ENCODE measurements around the gene AKT1S1.

Gene AKT1S1

DNA sequence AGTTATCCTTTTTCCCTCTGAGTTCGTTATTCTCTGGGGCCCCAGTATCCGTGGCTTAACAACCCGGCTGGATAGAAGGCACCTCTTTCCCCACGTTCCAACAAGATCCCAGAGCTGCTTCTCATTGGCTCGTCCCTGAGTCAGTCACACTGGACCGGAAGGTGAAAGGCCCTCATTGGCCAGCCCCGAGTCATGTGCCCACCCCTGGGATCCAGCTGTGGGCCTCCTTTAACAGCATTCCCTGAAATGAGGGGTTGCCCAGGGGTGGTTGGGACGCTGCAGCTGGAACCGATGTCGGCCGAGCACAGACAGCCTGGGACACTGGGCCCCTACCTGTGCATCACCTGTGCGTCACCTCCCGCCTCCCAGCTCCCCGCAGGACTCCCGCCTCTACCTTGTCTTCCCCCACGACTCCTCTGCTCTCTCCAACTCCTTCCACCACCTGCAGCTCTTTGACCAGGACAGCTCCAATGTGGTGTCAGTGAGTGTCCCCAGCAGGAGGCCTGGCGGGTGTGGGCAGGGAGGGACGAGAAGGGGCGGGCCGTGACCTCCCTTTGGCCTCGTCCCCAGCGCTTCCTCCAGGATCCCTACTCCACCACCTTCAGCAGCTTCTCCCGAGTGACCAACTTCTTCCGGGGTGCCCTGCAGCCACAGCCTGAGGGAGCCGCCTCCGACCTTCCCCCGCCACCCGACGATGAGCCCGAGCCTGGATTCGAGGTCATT is 4.7 kb upstream of the AKT1S1 start:
- no peak for DNase-seq

DNA sequence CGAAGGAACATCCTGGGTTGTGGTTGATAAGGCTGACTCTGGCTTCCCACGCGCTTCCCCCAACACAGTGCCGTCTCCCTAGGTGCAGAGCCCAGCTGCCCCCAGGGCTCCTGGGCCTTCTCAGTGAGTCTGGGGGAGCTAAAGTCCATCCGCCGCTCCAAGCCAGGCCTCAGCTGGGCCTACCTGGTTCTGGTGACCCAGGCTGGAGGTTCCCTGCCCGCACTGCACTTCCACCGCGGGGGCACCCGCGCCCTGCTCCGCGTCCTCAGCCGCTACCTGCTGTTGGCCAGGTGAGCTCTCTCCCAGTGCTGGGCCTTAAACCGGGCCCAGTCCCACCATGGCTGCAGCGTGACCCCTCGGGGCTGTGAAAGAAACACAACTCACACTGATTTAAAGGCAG is 4.0 kb upstream of the AKT1S1 start:
- no peak for DNase-seq

DNA sequence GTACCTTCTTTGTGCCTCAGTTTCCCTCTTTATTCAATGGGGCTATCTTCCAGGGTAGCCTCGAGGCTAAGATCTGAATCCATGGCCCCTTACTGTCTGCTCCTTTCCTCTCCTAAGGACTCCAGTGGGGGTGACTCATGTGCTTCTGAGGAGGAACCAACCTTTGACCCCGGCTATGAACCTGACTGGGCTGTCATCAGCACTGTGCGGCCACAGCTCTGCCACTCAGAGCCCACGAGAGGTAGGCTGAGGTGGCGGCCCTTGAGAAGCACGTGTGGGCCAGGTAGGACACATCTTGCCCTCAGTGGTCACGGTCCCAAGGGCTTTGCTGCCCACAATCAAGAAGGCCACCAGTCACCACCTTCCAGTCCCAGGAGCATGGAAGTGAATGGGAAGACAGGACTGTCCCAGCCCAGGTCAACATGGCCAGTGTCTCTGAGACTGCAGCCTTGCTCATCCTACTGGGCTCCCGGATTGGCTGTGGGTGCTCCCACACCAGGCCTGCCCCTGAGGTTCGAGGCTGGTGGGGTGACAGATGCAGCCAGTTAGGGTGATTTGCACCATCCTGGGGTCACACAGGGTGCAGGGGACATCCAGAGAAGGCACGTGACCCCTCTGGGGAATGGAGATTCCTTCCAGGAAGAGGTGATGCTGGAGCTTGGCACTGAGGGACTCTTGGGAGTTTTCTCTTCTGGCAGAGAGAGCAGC is 3.2 kb upstream of the AKT1S1 start:
- no peak for DNase-seq

DNA sequence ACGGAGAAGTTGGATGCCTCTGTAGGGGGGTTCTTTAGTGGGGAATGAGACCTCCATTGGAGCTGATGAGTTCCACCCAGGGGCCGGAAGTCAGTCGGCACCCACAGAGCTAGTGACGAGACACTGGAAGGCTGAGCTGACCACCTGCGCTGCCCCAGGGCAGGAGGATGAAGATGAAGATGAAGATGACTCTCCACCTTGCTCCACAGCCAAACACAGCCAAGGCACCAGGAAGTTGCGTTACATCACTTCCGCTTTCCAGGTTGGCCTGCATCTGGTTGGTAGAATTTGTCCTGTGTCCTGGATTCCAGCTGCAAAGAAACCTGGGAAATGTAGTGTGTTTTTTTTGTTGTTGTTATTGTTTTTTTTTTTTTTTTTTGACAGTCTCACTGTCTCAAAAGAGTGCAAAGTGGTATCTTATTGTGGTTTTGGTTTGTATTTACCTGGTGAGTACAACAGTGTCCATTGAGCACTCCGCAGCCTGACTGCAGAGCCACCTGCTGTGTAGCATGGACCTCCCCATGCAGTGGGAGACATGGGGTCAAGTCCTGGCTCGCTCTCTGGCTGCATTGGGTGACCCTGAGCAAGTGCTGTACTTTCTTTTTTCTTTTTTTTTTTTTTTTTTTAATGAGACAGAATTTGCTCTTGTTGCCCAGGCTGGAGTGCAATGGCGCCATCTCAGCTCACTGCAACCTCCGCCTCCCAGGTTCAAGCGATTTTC is 2.2 kb upstream of the AKT1S1 start:
- no peak for DNase-seq

DNA sequence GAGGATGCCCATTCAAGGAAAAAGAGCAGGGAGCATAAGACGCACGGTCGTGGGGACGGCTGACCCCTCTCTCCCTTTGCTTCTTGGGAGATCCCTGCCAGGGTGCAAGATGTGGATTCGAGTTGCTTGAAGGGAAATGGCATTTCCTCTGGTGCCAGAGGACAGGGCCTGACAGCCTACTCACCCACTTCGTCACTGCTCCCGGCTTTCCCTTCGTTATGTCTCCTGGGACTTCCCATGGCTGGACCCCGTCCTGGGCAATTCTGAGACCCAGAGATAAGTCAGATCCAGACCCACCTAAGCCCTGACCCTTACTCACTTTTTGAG is 1.6 kb upstream of the AKT1S1 start:
- DNase-seq, result no peak

DNA sequence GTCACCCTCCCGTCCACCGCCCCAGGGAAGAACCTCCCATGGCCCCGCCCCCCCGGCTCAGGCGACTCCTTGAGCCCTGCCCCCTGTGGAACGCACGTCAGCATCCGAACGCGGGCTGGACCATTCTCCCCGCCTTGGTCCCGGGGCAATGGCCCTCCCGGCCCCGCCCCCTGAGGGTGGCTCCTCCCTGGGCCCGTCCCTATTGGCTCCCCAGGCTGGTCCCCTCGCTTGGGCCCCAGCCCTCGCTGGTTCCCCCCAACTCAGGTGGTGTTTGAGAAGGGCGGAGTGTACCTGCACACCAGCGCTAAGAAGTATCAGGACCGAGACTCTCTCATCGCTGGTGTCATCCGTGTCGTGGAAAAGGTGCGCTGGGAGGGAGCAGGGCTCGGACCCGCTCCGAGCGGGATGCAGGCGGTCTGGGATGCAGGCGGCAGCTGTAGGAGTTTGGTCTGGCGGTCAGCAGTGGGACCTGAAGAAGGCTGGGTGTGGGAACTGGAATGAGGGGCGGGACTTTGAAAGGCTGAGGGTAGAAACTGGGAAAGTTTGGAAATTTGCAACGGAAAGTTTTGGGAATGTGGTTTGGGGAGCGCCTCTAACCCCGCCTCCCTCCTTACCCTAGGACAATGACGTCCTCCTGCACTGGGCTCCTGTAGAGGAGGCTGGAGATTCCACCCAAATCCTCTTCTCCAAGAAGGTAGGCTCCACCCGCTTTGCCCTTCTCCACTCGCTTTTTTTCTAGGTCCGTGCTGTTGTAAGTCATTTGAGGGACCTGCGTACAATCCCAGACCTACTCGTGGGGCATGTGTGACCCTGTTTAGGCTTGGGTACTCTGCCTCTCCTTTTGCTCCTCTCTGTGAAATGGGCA is 956 bp upstream of the AKT1S1 start:
- DNase-seq, result peak; percentile 99

DNA sequence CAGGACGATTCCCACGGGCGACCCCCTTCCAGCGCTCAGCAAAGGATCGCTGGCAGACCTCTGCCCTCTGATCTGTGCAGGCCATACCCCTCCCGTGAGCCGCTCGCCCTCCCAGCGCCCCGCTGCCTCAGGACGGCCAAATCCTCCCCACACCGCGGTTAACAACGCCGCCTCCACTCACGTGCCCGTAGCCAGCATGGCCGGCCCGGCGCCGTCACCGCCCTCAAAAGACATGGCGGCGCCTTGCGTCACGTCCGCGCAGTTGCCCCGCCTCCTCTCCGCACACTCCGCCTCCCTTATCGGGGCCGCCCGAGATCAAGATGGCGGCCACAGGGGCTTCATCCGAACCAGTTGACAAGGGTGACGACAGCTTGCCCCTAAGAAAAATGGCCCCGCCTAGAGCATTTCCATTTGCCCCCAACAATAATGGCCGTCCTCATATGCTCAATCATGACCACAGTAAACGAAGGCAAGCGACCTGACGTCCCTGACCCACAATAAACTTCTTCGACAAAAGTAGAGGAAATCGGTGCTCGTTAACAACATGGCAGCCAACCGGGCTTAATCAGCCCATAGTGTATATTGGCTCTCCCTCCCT is 634 bp downstream of the AKT1S1 start:
- DNase-seq, result peak; percentile 99

DNA sequence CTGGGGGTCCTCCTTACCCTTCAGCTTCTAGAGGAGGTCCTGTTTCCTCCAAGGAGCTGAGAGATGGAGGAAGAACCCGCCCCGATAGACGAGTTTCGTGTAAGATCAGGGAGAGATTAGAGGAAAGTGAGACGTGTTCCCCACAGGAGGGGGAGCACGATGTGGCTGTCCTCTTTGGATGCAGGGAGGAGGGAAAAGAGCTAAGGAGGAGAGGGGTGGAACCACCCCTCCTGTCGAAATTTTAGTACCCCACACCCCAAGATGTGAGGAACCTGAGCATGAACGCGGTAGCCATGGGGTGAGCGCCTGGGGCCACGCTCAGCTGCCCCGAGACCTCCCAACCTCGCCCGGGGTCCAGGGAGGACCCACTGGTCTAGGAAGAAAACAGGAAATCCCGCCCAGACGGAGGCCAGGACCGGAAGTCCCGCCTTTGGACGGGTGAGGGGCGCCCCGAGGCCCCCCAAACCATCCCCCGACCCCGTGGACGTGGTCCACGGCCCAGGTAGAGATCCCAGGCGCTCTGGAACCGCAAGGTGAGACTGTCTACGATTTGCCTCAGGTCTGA is 1.2 kb downstream of the AKT1S1 start:
- peak; percentile 78 for DNase-seq

DNA sequence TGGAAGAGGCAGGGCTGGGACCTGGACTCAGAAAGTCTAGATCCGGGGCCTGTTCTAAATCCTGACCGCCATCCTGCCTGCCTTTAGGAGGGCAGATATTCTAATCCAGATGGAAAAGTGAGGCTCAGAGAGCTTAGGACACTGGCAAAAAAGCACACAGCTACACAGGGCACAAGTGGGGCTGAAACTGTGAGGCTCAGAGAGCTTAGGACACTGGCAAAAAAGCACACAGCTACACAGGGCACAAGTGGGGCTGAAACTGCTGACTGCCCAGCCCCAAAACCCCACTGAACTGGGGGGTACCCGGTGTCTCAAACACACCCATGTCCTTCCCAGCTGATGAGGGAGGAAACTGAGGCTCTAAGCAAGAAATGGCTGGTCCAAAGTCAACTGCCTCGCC is 2.0 kb downstream of the AKT1S1 start:
- DNase-seq, result no peak

DNA sequence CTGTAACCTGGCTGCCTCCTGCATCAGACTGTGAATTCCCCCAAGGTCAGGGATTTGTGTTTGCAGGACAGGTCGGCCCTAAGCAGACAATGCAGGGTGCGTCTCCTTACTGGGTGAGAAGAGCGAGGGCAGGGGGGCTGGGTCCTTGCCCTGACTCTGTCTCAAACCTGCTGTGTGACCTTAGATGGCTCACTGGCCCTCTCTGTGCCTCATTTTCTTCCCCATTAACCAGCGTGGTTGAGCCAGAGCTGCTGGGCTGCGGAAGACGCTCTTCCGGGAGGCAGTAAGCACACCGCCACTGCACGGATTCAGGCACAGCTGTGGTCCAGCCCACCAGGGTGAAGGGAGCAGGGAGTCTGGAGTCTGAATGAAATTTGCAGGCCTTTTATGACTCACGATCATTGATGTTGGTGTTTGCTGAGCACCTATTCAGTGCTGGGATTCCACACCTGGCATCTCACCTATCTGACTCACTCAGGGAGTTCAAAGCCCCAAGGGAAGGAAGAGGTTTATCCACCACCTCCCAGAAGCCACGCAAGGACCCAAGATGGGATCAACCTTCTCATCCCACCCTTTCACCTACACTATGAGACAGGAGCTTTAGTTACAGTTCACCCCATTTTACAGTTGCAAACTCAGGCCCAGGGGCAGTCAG is 2.5 kb downstream of the AKT1S1 start:
- no peak for DNase-seq

DNA sequence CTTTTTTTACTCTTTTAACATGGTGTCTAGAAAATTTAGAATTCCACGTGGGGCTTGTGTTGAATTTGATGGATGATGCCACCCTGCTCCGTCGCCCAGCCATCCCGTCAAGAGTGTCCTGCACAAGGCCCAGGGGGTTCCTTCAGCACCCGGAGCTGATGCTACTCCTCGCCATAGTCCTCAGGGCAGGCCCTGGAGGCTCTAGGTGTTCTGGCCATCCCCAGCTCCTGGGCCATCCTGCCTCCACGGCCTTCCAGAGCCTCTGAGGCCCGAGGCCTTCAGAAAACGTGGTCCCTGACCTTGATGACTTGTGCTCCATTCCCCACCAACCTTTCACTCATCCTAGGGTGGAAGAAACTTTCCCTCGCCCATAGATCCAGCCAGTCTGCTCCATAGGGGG is 3.3 kb downstream of the AKT1S1 start:
- no peak for DNase-seq

DNA sequence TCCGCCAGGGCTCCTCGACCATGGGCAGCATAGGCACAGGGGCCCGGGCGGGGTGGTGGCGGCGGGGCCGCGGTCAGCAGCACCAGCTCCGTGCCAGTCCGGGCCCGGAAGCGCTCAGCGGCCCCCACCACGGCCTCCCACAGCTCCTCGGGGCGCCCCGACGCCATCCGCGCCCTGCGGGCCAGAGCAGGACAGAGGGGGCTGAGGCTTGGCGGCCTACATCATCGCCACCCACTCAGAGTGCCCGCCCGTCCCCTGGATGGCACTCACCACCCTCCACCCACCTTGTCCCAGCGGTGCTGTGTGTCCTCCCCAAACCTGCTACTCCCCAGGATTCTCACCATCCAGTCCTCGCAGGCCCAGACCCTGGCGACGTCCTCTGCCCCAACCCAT is 4.0 kb downstream of the AKT1S1 start:
- no peak for DNase-seq

DNA sequence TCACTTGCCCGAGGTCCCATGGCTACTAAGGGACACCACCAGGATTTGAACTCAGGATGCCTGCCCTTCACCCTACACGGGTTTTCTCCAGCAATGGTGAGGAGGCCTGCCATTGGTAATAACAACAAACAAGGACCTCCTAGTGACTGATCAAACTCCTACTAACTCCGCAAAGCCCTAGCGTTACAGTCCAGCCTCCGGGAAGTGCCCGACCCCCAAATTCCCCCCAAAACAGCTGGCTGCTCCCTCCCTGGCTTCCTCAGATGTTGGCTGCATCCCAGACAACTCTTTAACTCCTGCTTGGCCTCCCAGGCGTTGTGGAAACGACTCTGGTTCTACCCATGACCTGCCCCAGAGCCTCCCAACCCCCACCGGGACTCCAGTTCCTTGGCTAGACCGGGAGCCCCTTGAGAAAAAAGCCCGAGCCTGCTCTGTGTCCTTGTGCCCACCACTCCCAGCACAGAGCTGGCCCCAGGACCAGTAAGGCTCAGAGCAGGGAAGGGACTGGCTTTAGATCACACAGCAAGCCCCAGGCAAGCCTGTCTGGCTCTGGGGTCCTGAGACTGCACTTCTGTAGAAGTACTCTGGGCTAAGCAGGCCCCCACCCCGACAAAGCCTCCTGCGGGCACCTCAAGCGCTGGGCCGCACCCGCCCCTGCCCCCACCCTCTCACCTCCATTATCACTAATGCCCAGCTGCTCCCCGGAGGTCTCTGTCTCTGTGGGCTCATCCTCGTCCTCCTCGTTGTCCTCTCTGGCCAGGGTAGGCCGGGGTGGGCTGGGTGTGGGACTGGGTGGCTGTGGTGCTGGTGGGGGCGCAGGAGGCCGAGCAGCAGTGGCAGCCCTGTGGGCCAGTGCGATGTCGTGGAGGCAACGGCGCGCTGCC is 4.7 kb downstream of the AKT1S1 start:
- DNase-seq, result no peak

DNA sequence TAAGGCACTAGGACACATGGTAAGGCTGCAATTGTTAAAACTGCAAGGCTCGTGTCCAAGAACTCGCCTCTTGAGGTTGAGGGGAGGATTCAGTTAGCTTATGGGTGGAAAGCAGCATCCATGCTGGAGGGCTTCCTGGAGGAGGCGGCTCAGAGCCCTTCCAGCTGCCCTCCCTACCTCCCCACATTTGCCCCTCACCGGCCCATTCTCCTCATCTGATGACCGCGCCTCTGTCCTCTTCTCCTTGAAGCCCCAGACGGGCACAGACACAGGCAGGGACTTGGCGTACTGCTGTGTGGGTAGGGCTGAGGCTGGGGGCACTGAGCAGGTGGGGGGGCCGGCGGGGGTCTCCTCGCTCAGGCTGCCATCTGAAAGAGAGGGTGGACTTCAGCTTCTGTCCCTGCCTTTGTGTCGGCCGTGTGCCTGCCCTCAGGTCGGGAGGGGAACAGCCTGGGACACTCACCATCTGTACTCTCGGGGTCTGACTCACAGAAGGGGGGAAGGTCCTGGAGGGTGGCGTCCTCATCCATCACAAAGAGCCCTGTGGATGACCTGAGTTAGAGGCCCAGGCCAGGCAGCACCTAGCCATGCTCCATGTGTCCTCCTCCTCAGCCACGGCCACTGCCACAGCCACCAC is 5.7 kb downstream of the AKT1S1 start:
- DNase-seq, result no peak

DNA sequence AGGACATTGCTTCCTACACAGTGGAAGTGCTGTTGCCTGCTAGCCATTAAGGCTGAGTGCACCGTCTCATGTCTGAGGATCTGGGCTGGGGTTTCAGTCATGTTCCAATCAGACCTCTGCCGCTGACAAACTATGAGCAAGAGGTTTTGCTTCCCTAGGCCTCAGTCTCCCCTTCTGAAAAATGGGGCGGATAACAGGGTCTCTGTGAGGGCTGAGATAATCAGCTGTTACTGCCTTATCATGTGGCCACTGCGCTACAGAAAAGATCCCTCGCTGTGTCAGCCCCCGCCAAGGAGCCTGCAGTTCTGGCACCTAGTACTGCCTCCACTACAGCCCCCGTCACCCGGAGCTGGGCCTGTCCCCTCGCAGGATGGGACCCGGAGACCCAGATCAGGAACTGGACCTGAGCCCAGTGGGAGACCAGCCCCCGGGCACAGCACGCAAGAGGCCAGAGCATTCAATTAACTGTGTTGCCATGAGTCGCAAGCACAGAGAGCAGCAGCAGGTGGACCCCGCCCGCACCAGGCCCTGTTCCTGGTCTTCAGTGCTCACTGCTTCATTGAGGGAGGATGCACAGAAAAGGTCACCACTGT is 6.8 kb downstream of the AKT1S1 start:
- peak; percentile 61 for DNase-seq

DNA sequence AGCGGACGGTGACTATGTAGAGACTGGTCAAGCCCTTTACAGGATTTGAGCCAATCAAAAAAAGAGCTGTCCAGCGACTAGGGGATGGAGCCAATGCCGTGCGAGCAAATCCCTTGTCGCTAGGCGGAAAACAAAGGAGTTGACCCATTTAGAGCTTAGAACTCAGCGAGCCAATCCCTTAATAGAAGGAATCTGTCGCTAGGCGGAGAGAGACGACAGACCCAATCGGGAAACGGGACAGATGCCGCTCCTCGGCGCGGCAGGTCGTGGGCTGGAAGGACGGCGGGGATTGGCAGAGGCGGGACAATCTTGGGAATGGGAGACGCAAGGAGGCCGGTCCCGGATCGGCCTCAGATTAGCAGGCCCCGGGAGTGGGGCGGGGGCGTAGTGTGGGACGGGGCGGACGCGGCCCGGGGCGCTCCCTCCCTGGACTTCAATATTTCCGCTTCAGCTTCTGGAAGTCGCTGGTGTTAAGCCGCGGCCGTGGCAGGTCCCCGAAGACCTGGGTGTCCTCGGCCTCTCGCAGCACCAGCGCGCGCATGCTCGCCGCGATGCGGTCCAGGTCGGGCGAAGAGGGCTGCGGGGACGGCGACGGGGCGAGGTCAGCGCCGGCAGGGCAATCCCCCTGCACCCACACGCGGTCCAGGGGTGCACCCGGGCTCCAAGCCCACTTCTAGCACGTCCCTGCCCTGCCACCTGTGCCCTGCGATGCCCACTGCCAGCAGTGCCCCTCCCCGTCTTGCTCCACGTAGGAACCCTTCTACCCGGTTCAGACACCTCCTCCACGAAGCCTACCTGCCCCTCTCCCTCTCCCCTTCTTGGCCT is 7.5 kb downstream of the AKT1S1 start:
- peak; percentile 100 for DNase-seq

DNA sequence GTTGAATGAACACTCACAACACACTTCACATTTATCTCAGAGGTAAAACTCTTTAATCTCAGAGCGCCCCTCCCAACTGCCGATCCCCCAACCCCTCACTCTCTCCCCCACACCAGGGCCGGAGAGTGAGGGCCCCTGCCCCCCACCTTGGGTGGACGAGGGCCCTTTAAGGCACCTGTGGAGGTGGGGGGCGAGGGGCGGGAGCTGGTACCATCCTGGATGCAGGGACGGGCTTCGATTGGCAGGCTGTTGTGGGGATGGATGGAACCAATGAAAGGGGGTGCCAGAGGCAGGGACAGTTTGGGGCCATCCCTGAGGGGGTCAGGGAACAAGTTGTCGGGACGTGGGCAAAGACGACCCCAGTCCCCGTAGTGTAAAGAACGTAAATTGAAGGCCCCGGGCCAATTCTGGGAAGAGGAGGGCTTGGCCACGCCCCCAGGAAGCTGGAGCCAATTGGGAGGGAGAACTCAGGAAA is 8.1 kb downstream of the AKT1S1 start:
- no peak for DNase-seq

DNA sequence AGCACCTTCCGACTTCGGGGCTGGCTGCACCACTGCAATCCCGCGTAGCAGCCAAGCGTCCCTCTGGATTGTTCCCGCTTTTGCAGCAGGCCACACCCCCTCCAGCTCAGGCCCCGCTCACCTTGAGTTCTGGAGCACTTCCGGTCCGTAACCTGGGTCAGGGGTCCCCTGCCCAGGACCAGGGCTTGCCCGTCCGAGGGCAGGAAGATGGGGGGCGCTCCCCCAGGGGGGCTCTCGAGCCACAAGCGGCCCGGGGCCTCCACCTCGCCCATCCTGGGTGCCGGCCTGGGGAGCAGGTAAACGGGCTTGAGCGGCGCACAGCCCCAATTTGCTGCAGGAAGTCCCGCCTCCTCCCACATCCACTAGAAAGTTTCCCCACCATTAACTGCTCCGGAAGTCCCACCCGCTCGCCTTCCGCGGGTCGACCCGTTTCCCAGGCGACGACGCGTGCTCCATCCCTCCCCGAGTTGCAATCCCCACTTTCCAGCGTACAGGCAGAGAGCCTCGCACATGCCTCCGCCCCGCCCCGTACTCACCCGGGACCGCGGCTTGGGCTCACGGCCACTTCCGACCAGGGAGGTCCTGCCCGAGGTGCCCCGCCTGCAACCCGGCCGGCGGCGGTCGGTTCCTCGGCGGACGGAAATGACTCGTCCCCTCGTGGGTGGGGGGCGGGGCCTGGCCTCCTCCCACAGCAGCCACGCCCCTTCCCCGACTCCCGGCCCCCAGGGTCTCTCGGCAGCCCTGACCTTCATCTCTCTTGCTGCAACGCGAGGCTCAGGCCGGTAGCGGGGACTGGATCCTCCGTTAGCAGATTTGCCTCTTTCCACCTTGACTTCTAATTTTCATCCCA is 10.0 kb downstream of the AKT1S1 start, which contains the start of gene PNKP:
TSS of gene PNKP (minus strand) at position 644 of the 850 bp plus-strand sequence. CDS start at position 272, 372 bp downstream.
- peak; percentile 97 for DNase-seq

Measured in OCI-M1 (cell line).